ENCODE measurements around the gene STAC3. TPM values are rescaled to one million over a fixed set of nuclear protein-coding genes. Genes with fewer than 3 reads are reported as not detected.
A peak's percentile ranks its signal among the peaks of the same experiment; 100 is the strongest.

Gene STAC3
- total and polyA plus RNA-seq, 12 donors = 0.30 to 2.9 (median 0.98) TPM

- peaks cover 5 to 96% (median 57%) of the 10 kb centered on the region in 7 donors for H3K27me3 ChIP-seq
- peaks cover 40 to 92% (median 73%) of the 10 kb centered on the region in 9 donors for H3K4me1 ChIP-seq
- peaks cover 0 to 5% (median 0%) of the 10 kb centered on the region in 9 donors for H3K36me3 ChIP-seq
- no peaks in the 10 kb centered on the region for H3K9me3 ChIP-seq
- intact Hi-C loops (cut with DNase I) = loop anchor here in 7 of 10 donors (1.0 to 5.0 kb wide), 5 partner anchors 25 to 112 kb away; partner anchors contain the start of gene LRP1 (in 1 of the 7)
- H3K27ac ChIP-seq = peak overlapping the region in 6 of 10 donors; percentile 15 to 49 (median 37)
- ATAC-seq = no peak
- H3K4me3 ChIP-seq = peak overlapping the region; percentile 30 to 61 (median 54)
- WGBS, 2 donors = 2% methylated on average over 14 of the region's 14 CpGs
- TF ChIP-seq CTCF (IDR thresholded peaks at IDR 0.05) = no peak
- DNase-seq = no peak
Observed at GRCh38 chr12:57239587-57240065, 11.4 kb downstream of the STAC3 start.

GRCh38 chr12:57238854-57239554 lies 12.0 kb downstream of the STAC3 start:
- Histone ChIP-seq H3K27ac (peak overlapping the region in 9 of 10 donors; percentile 48 to 85 (median 64)), H3K4me1 (peaks cover 40 to 97% (median 77%) of the 10 kb centered on the region in 9 donors), H3K36me3 (peaks cover 0 to 11% (median 2%) of the 10 kb centered on the region in 9 donors), H3K9me3 (no peaks in the 10 kb centered on the region), H3K27me3 (peaks cover 5 to 91% (median 57%) of the 10 kb centered on the region in 7 donors), H3K4me3 (peak overlapping the region; percentile 23 to 61 (median 54))
- DNase-seq (peak; percentile 87 to 92), ATAC-seq (peak; percentile 60 to 77 (median 72))
- intact Hi-C loops (cut with DNase I) = loop anchor here in 7 of 10 donors (1.0 to 2.0 kb wide), 4 partner anchors 24 to 26 kb away; no protein-coding TSS in a partner anchor
- TF ChIP-seq CTCF (IDR thresholded peaks at IDR 0.05) = peak; percentile 100
- whole genome bisulfite sequencing, 2 donors = 1 to 3% methylated on average over 47 of the region's 47 CpGs

- Histone ChIP-seq H3K27me3 (peaks cover 5 to 83% (median 55%) of the 10 kb centered on the region in 7 donors), H3K36me3 (peaks cover 0 to 19% (median 9%) of the 10 kb centered on the region in 9 donors), H3K9me3 (no peaks in the 10 kb centered on the region), H3K4me1 (peaks cover 36 to 92% (median 70%) of the 10 kb centered on the region in 9 donors), H3K4me3 (peak overlapping the region; percentile 23 to 61 (median 54)), H3K27ac (peak overlapping the region in 9 of 10 donors; percentile 20 to 85 (median 64))
- DNase-seq (peak in 1 of 2 donors; percentile 56), ATAC-seq (peak in 4 of 8 donors; percentile 1 to 22 (median 6))
- TF ChIP-seq CTCF (IDR thresholded peaks at IDR 0.05) = no peak
- 4 to 5% methylated on average over 60 to 63 of the region's 63 CpGs for WGBS, 2 donors
- intact Hi-C loops (cut with DNase I) = loop anchor here in 4 of 10 donors (1.0 to 2.0 kb wide), 3 partner anchors 23 to 25 kb away; no protein-coding TSS in a partner anchor
Observed at GRCh38 chr12:57237932-57238853, 12.8 kb downstream of the STAC3 start.

GRCh38 chr12:57237596-57237931 lies 13.4 kb downstream of the STAC3 start:
- peak overlapping the region in 7 of 10 donors; percentile 49 to 60 (median 54) for H3K4me3 ChIP-seq
- H3K27ac ChIP-seq = peak overlapping the region in 6 of 10 donors; percentile 11 to 85 (median 70)
- ATAC-seq (no peak), DNase-seq (no peak)
- TF ChIP-seq CTCF (IDR thresholded peaks at IDR 0.05) = no peak
- intact Hi-C loops (cut with DNase I) = no loop called here
- no peaks in the 10 kb centered on the region for H3K9me3 ChIP-seq
- H3K27me3 ChIP-seq = peaks cover 0 to 76% (median 49%) of the 10 kb centered on the region in 7 donors
- peaks cover 0 to 25% (median 15%) of the 10 kb centered on the region in 9 donors for H3K36me3 ChIP-seq
- WGBS, 2 donors = 53 to 54% methylated on average over 5 of the region's 5 CpGs
- peaks cover 31 to 90% (median 63%) of the 10 kb centered on the region in 9 donors for H3K4me1 ChIP-seq

All from heart right ventricle (tissue), 16 donors.